ENCODE measurements around the gene SEC11C. TPM values are rescaled to one million over a fixed set of nuclear protein-coding genes. Genes with fewer than 3 reads are reported as not detected.

Gene SEC11C
- total RNA-seq, 2 experiments from 2014 or later, result 53.5 to 70.2 TPM

DNA sequence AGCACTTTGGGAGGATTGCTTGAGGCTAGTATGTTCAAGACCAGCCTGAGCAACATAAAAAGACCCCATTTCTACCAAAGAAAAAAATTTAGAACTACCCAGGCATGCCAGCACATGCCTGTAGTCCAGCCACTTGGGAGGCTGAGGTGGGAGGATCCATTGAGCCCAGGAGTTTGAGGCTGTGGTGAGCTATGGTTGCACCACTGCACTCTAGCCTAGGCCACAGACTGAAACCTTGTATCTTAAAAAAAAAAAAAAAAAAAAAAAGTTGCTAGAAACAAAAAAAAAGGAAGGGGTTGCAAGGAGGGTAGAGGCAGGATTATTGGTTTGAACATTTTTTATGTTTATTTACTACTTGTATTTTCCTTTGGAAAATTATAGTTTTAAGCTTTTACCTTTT lies 4.8 kb downstream of the SEC11C start:
- no peaks in the 10 kb centered on the region for H3K27me3 Mint-ChIP-seq
- CTCF ChIA-PET, result interaction anchor here (0.7 to 0.8 kb wide), 2 partner anchors 190 to 1011 kb away, joined by 3 to 4 read pairs; no protein-coding TSS in a partner anchor
- DNase-seq (no peak), ATAC-seq (no peak)
- H3K27ac Mint-ChIP-seq, result no peak overlapping the region
- no peak overlapping the region for H3K4me3 Mint-ChIP-seq
- H3K36me3 Mint-ChIP-seq (ENCODE audit: low read depth), result peaks cover 11% of the 10 kb centered on the region
- H3K4me1 Mint-ChIP-seq, result peaks cover 71% of the 10 kb centered on the region
- H3K9me3 Mint-ChIP-seq (ENCODE audit: low read depth), result no peaks in the 10 kb centered on the region
- intact Hi-C loops (cut with DNase I, micrococcal nuclease), result loop anchor here (5.0 to 10.0 kb wide), 4 partner anchors 107 to 602 kb away; partner anchors contain the start of gene MALT1 (in 1 of the 2)
- POLR2A ChIA-PET, result no interaction called here

GRCh38 chr18:59145055-59145454 lies 5.4 kb downstream of the SEC11C start:
- ChIA-PET POLR2A (no interaction called here), CTCF (interaction anchor here (0.6 to 0.8 kb wide), 3 partner anchors 19 to 1012 kb away, joined by 3 to 4 read pairs (median 3); no protein-coding TSS in a partner anchor)
- Mint-ChIP-seq H3K4me1 (peaks cover 75% of the 10 kb centered on the region), H3K27me3 (no peaks in the 10 kb centered on the region), H3K36me3 (ENCODE audit: low read depth) (peaks cover 13% of the 10 kb centered on the region), H3K27ac (no peak overlapping the region), H3K4me3 (no peak overlapping the region), H3K9me3 (ENCODE audit: low read depth) (no peaks in the 10 kb centered on the region)
- no peak for DNase-seq
- no peak for ATAC-seq
- intact Hi-C loops (cut with DNase I, micrococcal nuclease), result loop anchor here in 1 of 2 experiments (10.0 kb wide), 1 partner anchor 470 kb away; the partner anchor contains the start of gene MALT1

- CTCF ChIA-PET, result interaction anchor here (0.9 kb wide), 1 partner anchor 14 kb away, joined by 3 read pairs; no protein-coding TSS in a partner anchor
- DNase-seq (no peak), ATAC-seq (no peak)
- intact Hi-C loops (cut with DNase I, micrococcal nuclease), result loop anchor here (2.0 to 10.0 kb wide), 2 partner anchors 63 to 473 kb away; partner anchors contain the start of gene MALT1 (in 1 of the 2)
- Mint-ChIP-seq H3K4me3 (no peak overlapping the region), H3K36me3 (ENCODE audit: low read depth) (peaks cover 23% of the 10 kb centered on the region), H3K27ac (peak overlapping the region; percentile 49), H3K9me3 (ENCODE audit: low read depth) (no peaks in the 10 kb centered on the region), H3K4me1 (peaks cover 58% of the 10 kb centered on the region), H3K27me3 (no peaks in the 10 kb centered on the region)
- POLR2A ChIA-PET, result no interaction called here
These were observed 8.5 kb downstream of the SEC11C start for GRCh38 chr18:59148192-59148591.

GRCh38 chr18:59149007-59149406 lies 9.3 kb downstream of the SEC11C start:
- Mint-ChIP-seq H3K4me1 (peaks cover 51% of the 10 kb centered on the region), H3K4me3 (no peak overlapping the region), H3K27ac (peak overlapping the region; percentile 6), H3K9me3 (ENCODE audit: low read depth) (no peaks in the 10 kb centered on the region), H3K36me3 (ENCODE audit: low read depth) (peaks cover 24% of the 10 kb centered on the region), H3K27me3 (no peaks in the 10 kb centered on the region)
- ChIA-PET POLR2A (no interaction called here), CTCF (interaction anchor here (0.9 kb wide), 1 partner anchor 15 kb away, joined by 3 read pairs; no protein-coding TSS in a partner anchor)
- ATAC-seq (peak; percentile 79), DNase-seq (no peak)
- intact Hi-C loops (cut with DNase I, micrococcal nuclease), result loop anchor here (2.0 to 10.0 kb wide), 2 partner anchors 64 to 474 kb away; partner anchors contain the start of gene MALT1 (in 1 of the 2)

DNA sequence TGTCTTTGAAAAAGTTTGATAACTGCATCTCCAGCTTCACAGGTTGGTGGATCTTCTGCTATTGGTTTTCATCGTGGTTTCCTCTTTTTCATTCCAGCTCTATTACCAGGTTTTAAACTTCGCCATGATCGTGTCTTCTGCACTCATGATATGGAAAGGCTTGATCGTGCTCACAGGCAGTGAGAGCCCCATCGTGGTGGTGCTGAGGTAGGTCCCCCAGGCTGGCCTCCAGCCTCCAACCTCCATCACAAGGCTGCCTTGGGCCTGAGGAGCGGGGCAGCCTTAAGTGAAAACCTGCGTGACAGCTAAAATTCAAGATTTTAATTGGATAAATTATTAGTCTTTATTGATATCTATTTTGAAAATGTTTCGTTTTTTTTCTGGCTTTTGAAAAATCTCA lies 9.7 kb downstream of the SEC11C start:
- peaks cover 27% of the 10 kb centered on the region for H3K36me3 Mint-ChIP-seq (ENCODE audit: low read depth)
- intact Hi-C loops (cut with DNase I, micrococcal nuclease), result loop anchor here (2.0 to 10.0 kb wide), 2 partner anchors 65 to 475 kb away; partner anchors contain the start of gene MALT1 (in 1 of the 2)
- peak overlapping the region; percentile 6 for H3K27ac Mint-ChIP-seq
- no peak overlapping the region for H3K4me3 Mint-ChIP-seq
- no peaks in the 10 kb centered on the region for H3K27me3 Mint-ChIP-seq
- POLR2A ChIA-PET, result no interaction called here
- peak; percentile 21 for ATAC-seq
- H3K4me1 Mint-ChIP-seq, result peaks cover 47% of the 10 kb centered on the region
- DNase-seq, result no peak
- CTCF ChIA-PET, result interaction anchor here (0.7 kb wide), 1 partner anchor 15 kb away, joined by 4 read pairs; no protein-coding TSS in a partner anchor
- no peaks in the 10 kb centered on the region for H3K9me3 Mint-ChIP-seq (ENCODE audit: low read depth)

- ChIA-PET POLR2A (no interaction called here), CTCF (interaction anchor here (0.7 to 2.0 kb wide), 2 partner anchors 16 to 65 kb away, joined by 4 to 6 read pairs; no protein-coding TSS in a partner anchor)
- Mint-ChIP-seq H3K4me1 (peaks cover 43% of the 10 kb centered on the region), H3K27me3 (no peaks in the 10 kb centered on the region), H3K27ac (no peak overlapping the region), H3K4me3 (no peak overlapping the region), H3K36me3 (ENCODE audit: low read depth) (peaks cover 29% of the 10 kb centered on the region), H3K9me3 (ENCODE audit: low read depth) (no peaks in the 10 kb centered on the region)
- no peak for ATAC-seq
- intact Hi-C loops (cut with DNase I, micrococcal nuclease), result no loop called here
- peak; percentile 23 for DNase-seq
These were observed 10.6 kb downstream of the SEC11C start for GRCh38 chr18:59150236-59150635.

DNA sequence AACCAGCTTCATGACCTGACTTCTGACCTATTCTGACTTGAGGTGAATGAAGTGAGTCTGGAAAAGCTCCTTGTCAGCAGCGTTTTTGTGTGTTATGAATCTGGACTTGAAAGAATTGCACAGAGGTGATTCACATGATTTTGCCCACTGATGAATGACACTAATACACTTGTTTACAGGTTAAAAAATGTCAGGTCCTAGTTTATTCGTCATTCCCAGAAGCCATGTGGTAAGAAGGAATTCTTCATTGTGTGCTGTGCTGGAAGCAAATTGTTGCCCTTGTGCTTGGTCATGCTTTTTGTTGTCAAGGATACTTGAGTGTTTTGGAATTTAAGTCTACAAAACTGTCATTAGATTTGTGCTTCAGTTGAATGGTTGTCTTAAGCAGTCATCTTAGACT lies 15.5 kb downstream of the SEC11C start:
- CTCF ChIA-PET, result interaction anchor here (0.9 kb wide), 1 partner anchor 71 kb away, joined by 3 read pairs; no protein-coding TSS in a partner anchor
- Mint-ChIP-seq H3K27me3 (no peaks in the 10 kb centered on the region), H3K36me3 (ENCODE audit: low read depth) (peaks cover 34% of the 10 kb centered on the region), H3K4me1 (peaks cover 10% of the 10 kb centered on the region), H3K4me3 (no peak overlapping the region), H3K27ac (no peak overlapping the region), H3K9me3 (ENCODE audit: low read depth) (no peaks in the 10 kb centered on the region)
- ATAC-seq, result no peak
- no peak for DNase-seq
- POLR2A ChIA-PET, result no interaction called here
- intact Hi-C loops (cut with DNase I, micrococcal nuclease), result no loop called here

DNA sequence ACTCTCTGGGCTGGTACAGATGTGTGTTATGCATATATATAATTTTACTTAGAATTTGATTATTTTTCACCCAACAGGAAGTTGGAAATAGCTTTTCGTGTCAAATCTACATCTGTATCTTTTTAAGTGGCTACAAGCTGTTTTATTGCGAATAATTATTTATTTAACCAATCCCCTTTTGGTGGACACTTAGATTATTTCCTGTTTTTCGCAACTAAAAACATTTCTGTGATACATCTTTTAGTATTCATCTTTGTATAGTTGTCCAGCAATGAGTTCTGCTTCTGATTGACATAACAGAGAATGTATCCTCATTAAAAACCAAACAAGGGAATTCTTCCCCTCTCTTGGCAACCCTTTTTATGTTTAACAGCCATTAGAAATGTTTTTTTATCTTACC lies 16.6 kb downstream of the SEC11C start:
- POLR2A ChIA-PET, result no interaction called here

DNA sequence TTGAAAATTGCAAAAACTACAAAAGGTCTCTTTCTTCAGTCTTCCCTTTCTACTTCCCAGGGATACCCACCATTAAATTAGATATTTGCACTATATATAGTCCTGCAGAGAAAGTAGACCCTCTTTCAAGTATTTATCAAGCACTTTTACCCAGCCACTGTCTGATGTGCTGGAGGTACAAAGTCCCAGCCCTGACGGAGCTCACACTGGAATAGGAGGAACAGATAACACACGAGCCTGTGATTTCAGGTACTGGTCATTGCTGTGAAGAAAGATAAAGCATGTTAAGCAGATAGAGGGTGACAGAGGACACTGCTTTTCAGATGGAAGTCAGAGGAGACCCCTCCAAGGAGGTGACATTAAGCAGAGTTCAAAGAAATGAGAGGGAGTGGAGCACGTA lies 19.6 kb downstream of the SEC11C start:
- no peaks in the 10 kb centered on the region for H3K9me3 Mint-ChIP-seq (ENCODE audit: low read depth)
- DNase-seq (no peak), ATAC-seq (no peak)
- no peak overlapping the region for H3K4me3 Mint-ChIP-seq
- intact Hi-C loops (cut with DNase I, micrococcal nuclease), result no loop called here
- no peaks in the 10 kb centered on the region for H3K4me1 Mint-ChIP-seq
- ChIA-PET POLR2A (no interaction called here), CTCF (no interaction called here)
- no peaks in the 10 kb centered on the region for H3K27me3 Mint-ChIP-seq
- H3K27ac Mint-ChIP-seq, result no peak overlapping the region
- peaks cover 19% of the 10 kb centered on the region for H3K36me3 Mint-ChIP-seq (ENCODE audit: low read depth)

More for the DNA sequence above, 16.6 kb downstream of the SEC11C start:
- Mint-ChIP-seq H3K27me3 (no peaks in the 10 kb centered on the region), H3K9me3 (ENCODE audit: low read depth) (no peaks in the 10 kb centered on the region), H3K27ac (no peak overlapping the region), H3K4me3 (no peak overlapping the region), H3K36me3 (ENCODE audit: low read depth) (peaks cover 33% of the 10 kb centered on the region), H3K4me1 (peaks cover 1% of the 10 kb centered on the region)
- ATAC-seq (no peak), DNase-seq (no peak)
- CTCF ChIA-PET, result no interaction called here
- intact Hi-C loops (cut with DNase I, micrococcal nuclease), result no loop called here

- peaks cover 16% of the 10 kb centered on the region for H3K36me3 Mint-ChIP-seq (ENCODE audit: low read depth)
- no peaks in the 10 kb centered on the region for H3K9me3 Mint-ChIP-seq (ENCODE audit: low read depth)
- ATAC-seq (no peak), DNase-seq (no peak)
- H3K27ac Mint-ChIP-seq, result no peak overlapping the region
- H3K4me3 Mint-ChIP-seq, result no peak overlapping the region
- no peaks in the 10 kb centered on the region for H3K4me1 Mint-ChIP-seq
- CTCF ChIA-PET, result no interaction called here
- POLR2A ChIA-PET, result no interaction called here
- intact Hi-C loops (cut with DNase I, micrococcal nuclease), result no loop called here
- no peaks in the 10 kb centered on the region for H3K27me3 Mint-ChIP-seq
These were observed 20.3 kb downstream of the SEC11C start for GRCh38 chr18:59159986-59160385.

GRCh38 chr18:59172664-59173249 lies 33.1 kb downstream of the SEC11C start:
- ChIA-PET POLR2A (no interaction called here), CTCF (no interaction called here)
- Mint-ChIP-seq H3K36me3 (ENCODE audit: low read depth) (peaks cover 2% of the 10 kb centered on the region), H3K27ac (no peak overlapping the region), H3K9me3 (ENCODE audit: low read depth) (peaks cover 22% of the 10 kb centered on the region), H3K4me1 (no peaks in the 10 kb centered on the region), H3K27me3 (peaks cover 15% of the 10 kb centered on the region), H3K4me3 (no peak overlapping the region)
- intact Hi-C loops (cut with DNase I, micrococcal nuclease), result no loop called here
- ATAC-seq, result no peak
- no peak for DNase-seq

DNA sequence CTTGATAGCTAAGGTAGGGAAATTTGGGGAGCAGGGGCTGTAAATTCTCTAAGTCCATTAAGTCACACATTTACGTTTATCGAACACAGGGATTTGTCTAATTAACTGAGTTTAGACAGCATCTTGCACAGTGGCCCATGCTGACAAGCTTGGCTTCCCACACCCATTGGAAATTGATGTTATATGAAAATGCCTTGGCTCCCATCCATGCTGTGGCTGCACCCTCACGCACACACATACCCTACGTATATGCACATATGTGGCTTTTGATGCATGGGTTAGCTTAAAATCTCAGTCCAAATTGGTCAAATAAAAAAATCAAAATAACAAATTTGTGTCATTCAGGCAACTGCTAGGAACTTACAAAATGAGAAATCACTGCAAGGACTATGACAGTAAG lies 37.8 kb downstream of the SEC11C start:
- ChIA-PET CTCF (interaction anchor here (0.6 kb wide), 1 partner anchor 1237 kb away, joined by 3 read pairs; no protein-coding TSS in a partner anchor), POLR2A (no interaction called here)
- no peak overlapping the region for H3K4me3 Mint-ChIP-seq
- ATAC-seq (no peak), DNase-seq (no peak)
- H3K27me3 Mint-ChIP-seq, result peaks cover 7% of the 10 kb centered on the region
- intact Hi-C loops (cut with DNase I, micrococcal nuclease), result no loop called here
- H3K27ac Mint-ChIP-seq, result no peak overlapping the region
- H3K9me3 Mint-ChIP-seq (ENCODE audit: low read depth), result peaks cover 12% of the 10 kb centered on the region
- no peaks in the 10 kb centered on the region for H3K4me1 Mint-ChIP-seq
- H3K36me3 Mint-ChIP-seq (ENCODE audit: low read depth), result no peaks in the 10 kb centered on the region
